Measurements from ENCODE around the gene GPATCH1. TPM values are rescaled to one million over a fixed set of nuclear protein-coding genes. Genes with fewer than 3 reads are reported as not detected.
A peak's percentile ranks its signal among the peaks of the same experiment; 100 is the strongest.

GPATCH1 gene
- total RNA-seq, 1 experiment from 2014 or later = 34.7 TPM

- TF ChIP-seq SIN3A (IDR thresholded peaks at IDR 0.05; ENCODE audit: borderline replicate concordance, insufficient read depth, low read depth, low read length) = no peak
- TF ChIP-seq TCF7L2 (IDR thresholded peaks at IDR 0.05; ENCODE audit: low read depth, low read length) = no peak
- TF ChIP-seq REST (IDR thresholded peaks at IDR 0.05; ENCODE audit: insufficient read depth in 1 of 2, low read depth in 2 of 2, low read length in 1 of 2) = no peak
- no peak for TF ChIP-seq CTCF (IDR thresholded peaks at IDR 0.05)
- no peak for TF ChIP-seq POLR2AphosphoS5 (IDR thresholded peaks at IDR 0.05; ENCODE audit: low read depth, low read length)
- peak overlapping the region; percentile 52 for H3K27ac ChIP-seq (ENCODE audit: low read length)
- ATAC-seq (no peak), DNase-seq (ENCODE audit: low read depth, low spot score) (no peak)
- BruUV-seq (replicated peaks) = no TSS peak
- intact Hi-C loops (cut with micrococcal nuclease; ENCODE audit: unreplicated experiment) (loop anchor here (10.0 kb wide), 1 partner anchor 57 kb away; no protein-coding TSS in a partner anchor), in situ Hi-C loops (cut with HindIII; ENCODE audit: low pct_unique_long_range_greater_than_20kb, low sequenced_read_pairs) (no loop called here)
- peaks cover 18% of the 10 kb centered on the region for H3K4me1 ChIP-seq (ENCODE audit: control insufficient read depth, insufficient read depth, low read length)
- POLR2A ChIA-PET = no interaction called here
- no peak overlapping the region for H3K4me3 ChIP-seq (ENCODE audit: low read depth in 2 of 2, low read length in 2 of 2)
- H3K36me3 ChIP-seq (ENCODE audit: control insufficient read depth, insufficient read depth, low read length) = peaks cover 36% of the 10 kb centered on the region
- CTCF ChIA-PET = no interaction called here
- H3K27me3 ChIP-seq (ENCODE audit: control insufficient read depth, insufficient read depth, low read length) = no peaks in the 10 kb centered on the region
- no peaks in the 10 kb centered on the region for H3K9me3 ChIP-seq (ENCODE audit: control insufficient read depth, insufficient read depth, low read depth, low read length)
These were observed 30.6 kb downstream of the GPATCH1 start for GRCh38 chr19:33111587-33111986.

- DNase-seq (ENCODE audit: low read depth, low spot score) (no peak), ATAC-seq (no peak)
- Histone ChIP-seq H3K9me3 (ENCODE audit: control insufficient read depth, insufficient read depth, low read depth, low read length) (no peaks in the 10 kb centered on the region), H3K27ac (ENCODE audit: low read length) (peak overlapping the region; percentile 67), H3K4me1 (ENCODE audit: control insufficient read depth, insufficient read depth, low read length) (peaks cover 17% of the 10 kb centered on the region), H3K36me3 (ENCODE audit: control insufficient read depth, insufficient read depth, low read length) (peaks cover 29% of the 10 kb centered on the region), H3K4me3 (ENCODE audit: low read depth in 2 of 2, low read length in 2 of 2) (no peak overlapping the region), H3K27me3 (ENCODE audit: control insufficient read depth, insufficient read depth, low read length) (no peaks in the 10 kb centered on the region)
- ChIA-PET POLR2A (no interaction called here), CTCF (no interaction called here)
- no TSS peak for BruUV-seq (replicated peaks)
- intact Hi-C loops (cut with micrococcal nuclease; ENCODE audit: unreplicated experiment) (loop anchor here (10.0 kb wide), 1 partner anchor 60 kb away; no protein-coding TSS in a partner anchor), in situ Hi-C loops (cut with HindIII; ENCODE audit: low pct_unique_long_range_greater_than_20kb, low sequenced_read_pairs) (no loop called here)
- no peak for TF ChIP-seq SIN3A (IDR thresholded peaks at IDR 0.05; ENCODE audit: borderline replicate concordance, insufficient read depth, low read depth, low read length)
- TF ChIP-seq REST (IDR thresholded peaks at IDR 0.05; ENCODE audit: insufficient read depth in 1 of 2, low read depth in 2 of 2, low read length in 1 of 2) = no peak
- TF ChIP-seq CTCF (IDR thresholded peaks at IDR 0.05) = no peak
- TF ChIP-seq POLR2AphosphoS5 (IDR thresholded peaks at IDR 0.05; ENCODE audit: low read depth, low read length) = no peak
- TF ChIP-seq TCF7L2 (IDR thresholded peaks at IDR 0.05; ENCODE audit: low read depth, low read length) = no peak
These were observed 33.3 kb downstream of the GPATCH1 start for GRCh38 chr19:33114312-33114711.
